ACC112 (cell line): ENCODE measurements around the gene SAP30L.

ENCODE experiments used
- H2AFZ ChIP-seq: fragments of 200-600 bp; sonication (generic); one replicate; pipeline ENCODE4 v1.6.0; 2017; ENCODE audit warnings: antibody characterized with exemption, low read length; ENCODE audit not compliant: unreplicated experiment
- H3K27ac ChIP-seq: fragments of 200-600 bp; sonication (generic); 2 replicates; pipeline ENCODE4 v1.5.1; 2014; ENCODE audit warnings: low read depth, mild to moderate bottlenecking, antibody characterized with exemption, low read length, moderate library complexity
- H3K27me3 ChIP-seq: fragments of 200-600 bp; sonication (generic); 2 replicates; pipeline ENCODE4 v1.6.1; 2014; ENCODE audit warnings: mild to moderate bottlenecking, antibody characterized with exemption, low read length, moderate library complexity, mixed read lengths; ENCODE audit not compliant: insufficient read depth
- H3K36me3 ChIP-seq: fragments of 200-600 bp; sonication (generic); 2 replicates; pipeline ENCODE4 v1.6.1; 2016; ENCODE audit warnings: mild to moderate bottlenecking, antibody characterized with exemption, low read length, moderate library complexity, mixed read lengths; ENCODE audit not compliant: insufficient read depth
- H3K4me1 ChIP-seq: fragments of 200-600 bp; sonication (generic); one replicate; pipeline ENCODE4 v1.6.1; 2016; ENCODE audit warnings: low read length, mixed read lengths; ENCODE audit not compliant: insufficient read depth, unreplicated experiment, control insufficient read depth
- H3K4me3 ChIP-seq: fragments of 200-600 bp; sonication (generic); 2 replicates; pipeline ENCODE4 v1.5.1; 2014; ENCODE audit warnings: mild to moderate bottlenecking, low read depth, low read length
- H3K79me2 ChIP-seq: fragments of 200-600 bp; sonication (generic); one replicate; pipeline ENCODE4 v1.6.0; 2016; ENCODE audit warnings: low read length; ENCODE audit not compliant: control insufficient read depth, unreplicated experiment, insufficient read depth

SAP30L gene

DNA sequence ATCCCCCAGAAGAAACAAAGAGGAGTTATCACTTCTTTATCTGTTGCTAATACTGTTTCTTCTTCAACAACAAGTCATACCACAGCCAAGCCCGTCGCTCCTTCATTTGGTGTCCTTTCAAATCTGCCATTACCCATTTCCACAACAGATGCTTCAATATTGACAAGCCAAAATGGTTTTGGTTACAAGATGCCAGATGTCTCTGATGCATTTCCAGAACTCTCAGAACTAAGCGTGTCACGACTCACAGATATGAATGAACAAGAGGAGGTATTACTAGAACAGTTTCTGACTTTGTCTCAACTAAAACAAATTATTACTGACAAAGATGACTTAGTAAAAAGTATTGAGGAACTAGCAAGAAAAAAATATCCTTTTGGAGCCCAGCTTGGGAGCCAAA lies 48.2 kb downstream of the SAP30L start:
- Histone ChIP-seq H3K4me3 (no peak overlapping the region), H3K4me1 (no peaks in the 10 kb centered on the region), H3K79me2 (no peaks in the 10 kb centered on the region), H2AFZ (no peak overlapping the region), H3K36me3 (no peaks in the 10 kb centered on the region), H3K27ac (no peak overlapping the region), H3K27me3 (peaks cover 84% of the 10 kb centered on the region)

DNA sequence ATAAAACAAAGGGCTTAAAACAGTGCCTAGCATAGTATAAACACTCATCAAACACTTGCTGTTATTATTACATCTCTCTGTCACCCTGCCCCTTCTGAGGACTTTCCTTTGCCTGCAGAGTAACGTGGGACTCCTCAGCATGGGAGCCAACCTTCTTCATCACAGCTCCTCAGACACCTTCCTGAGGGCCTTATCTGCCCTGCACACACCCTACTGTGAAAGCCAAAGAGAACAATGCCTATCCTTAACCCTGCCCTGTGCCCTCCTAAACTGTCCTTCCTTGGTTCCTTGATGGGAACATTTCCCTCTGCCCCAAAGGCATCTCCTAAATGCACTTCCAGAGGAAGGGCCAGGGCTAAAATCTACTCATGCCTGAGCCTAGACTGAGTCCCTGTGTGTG lies 52.8 kb downstream of the SAP30L start:
- H2AFZ ChIP-seq, result no peak overlapping the region
- no peaks in the 10 kb centered on the region for H3K36me3 ChIP-seq
- no peak overlapping the region for H3K4me3 ChIP-seq
- no peaks in the 10 kb centered on the region for H3K79me2 ChIP-seq
- no peak overlapping the region for H3K27ac ChIP-seq
- no peaks in the 10 kb centered on the region for H3K4me1 ChIP-seq
- peaks cover 87% of the 10 kb centered on the region for H3K27me3 ChIP-seq

DNA sequence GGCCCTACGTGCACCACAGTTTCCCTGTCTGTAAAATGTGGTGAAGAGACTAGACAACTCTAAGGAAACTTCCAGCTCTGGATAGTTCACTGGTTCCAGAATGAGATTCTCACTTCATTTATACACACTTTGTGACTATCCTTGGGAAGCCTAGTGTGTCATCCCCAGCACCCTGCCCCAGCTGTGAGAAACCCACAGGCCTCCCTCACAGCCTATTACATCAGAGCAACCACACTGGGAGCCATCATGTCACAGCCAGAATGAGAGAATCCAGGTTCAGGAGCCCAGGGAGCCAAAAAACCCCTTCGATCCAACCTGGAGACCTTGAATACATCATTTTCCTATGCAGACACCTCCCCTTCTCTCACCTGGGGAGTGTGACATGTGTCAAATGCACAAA lies 53.2 kb downstream of the SAP30L start:
- H3K27ac ChIP-seq, result no peak overlapping the region
- H2AFZ ChIP-seq, result no peak overlapping the region
- H3K4me3 ChIP-seq, result no peak overlapping the region
- peaks cover 84% of the 10 kb centered on the region for H3K27me3 ChIP-seq
- no peaks in the 10 kb centered on the region for H3K79me2 ChIP-seq
- no peaks in the 10 kb centered on the region for H3K36me3 ChIP-seq
- no peaks in the 10 kb centered on the region for H3K4me1 ChIP-seq

DNA sequence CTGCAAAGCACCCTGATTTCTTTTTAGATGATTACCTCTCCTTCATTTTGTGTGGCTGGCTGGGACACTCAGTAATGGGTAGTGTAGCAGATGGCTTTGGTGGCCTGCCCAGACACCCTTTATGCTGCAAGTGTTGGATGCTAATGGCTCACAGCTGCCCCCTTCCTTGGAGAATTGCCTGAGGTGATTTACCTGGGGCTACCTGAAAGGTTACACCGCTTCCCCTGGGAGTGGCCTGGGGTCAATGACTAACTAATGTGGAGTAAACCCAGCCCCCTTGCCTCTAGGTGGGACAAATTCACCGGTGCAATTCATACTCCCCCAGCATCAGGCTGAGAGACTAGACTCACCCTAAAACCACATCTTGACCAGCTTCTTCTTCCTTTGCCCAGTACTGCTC lies 55.8 kb downstream of the SAP30L start:
- no peak overlapping the region for H2AFZ ChIP-seq
- no peak overlapping the region for H3K27ac ChIP-seq
- H3K27me3 ChIP-seq, result peaks cover 68% of the 10 kb centered on the region
- no peaks in the 10 kb centered on the region for H3K4me1 ChIP-seq
- no peak overlapping the region for H3K4me3 ChIP-seq
- H3K79me2 ChIP-seq, result no peaks in the 10 kb centered on the region
- no peaks in the 10 kb centered on the region for H3K36me3 ChIP-seq

DNA sequence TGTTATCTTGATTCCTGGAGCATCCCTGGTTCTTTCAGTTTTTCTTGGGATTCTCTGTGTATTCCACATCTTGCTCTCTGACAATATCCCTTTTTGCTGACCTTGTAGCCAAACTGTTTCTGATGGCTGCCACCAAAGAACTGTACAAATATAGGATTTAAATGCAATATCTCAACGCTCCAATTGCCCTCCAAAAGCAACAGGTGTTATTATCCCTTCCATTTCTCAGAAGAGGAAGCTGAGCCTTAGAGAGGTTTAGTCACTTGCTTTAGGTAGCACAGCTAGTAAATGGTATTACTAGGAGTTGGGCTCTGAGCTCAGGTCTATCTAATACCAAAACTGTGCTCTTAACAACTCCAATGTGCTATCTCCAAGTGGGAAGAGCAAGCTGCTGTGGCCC lies 56.4 kb downstream of the SAP30L start:
- Histone ChIP-seq H3K4me3 (no peak overlapping the region), H3K27ac (no peak overlapping the region)

DNA sequence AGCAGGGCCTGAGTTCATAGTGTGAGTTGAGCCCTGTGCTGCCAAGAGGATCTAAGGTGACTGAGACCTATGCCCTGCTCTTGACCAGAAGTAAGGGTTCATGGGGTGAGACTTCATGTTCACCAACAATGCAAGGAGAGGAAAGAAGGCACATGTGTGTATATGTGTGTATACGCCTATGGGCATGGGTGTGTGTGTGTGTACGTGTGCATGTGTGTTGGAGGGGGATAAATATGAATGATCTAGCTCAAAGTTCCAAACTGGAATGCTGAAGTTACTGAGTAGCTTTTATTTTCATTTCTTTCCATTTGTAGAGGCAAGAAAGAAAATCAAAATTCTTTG lies 57.9 kb downstream of the SAP30L start:
- Histone ChIP-seq H3K4me1 (no peaks in the 10 kb centered on the region), H3K4me3 (no peak overlapping the region), H3K79me2 (no peaks in the 10 kb centered on the region)

More for the DNA sequence above, 56.4 kb downstream of the SAP30L start:
- no peaks in the 10 kb centered on the region for H3K36me3 ChIP-seq
- H3K27me3 ChIP-seq, result peaks cover 70% of the 10 kb centered on the region
- H3K4me1 ChIP-seq, result no peaks in the 10 kb centered on the region
- no peak overlapping the region for H2AFZ ChIP-seq
- no peaks in the 10 kb centered on the region for H3K79me2 ChIP-seq

DNA sequence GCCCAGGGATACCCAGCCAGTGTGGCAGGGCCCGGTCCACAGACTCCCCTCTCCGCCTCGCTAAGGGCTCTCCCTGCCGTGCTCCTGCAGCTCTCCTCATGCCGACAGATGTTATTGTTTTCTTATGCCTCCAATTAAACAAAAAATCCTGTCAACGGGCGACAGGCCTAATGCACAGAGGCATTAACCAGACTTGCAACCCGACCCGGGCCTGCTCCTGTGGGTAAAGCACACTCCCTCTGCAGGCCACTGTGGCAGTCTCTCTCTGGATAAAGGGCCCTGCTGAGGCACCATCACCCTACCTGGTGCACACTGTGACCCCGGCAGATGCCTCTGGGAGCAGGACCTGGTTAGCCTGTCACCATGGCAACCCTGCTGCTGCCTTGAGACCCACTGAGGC lies 59.8 kb downstream of the SAP30L start:
- peaks cover 64% of the 10 kb centered on the region for H3K27me3 ChIP-seq
- no peak overlapping the region for H3K4me3 ChIP-seq
- H2AFZ ChIP-seq, result no peak overlapping the region
- no peaks in the 10 kb centered on the region for H3K4me1 ChIP-seq
- no peak overlapping the region for H3K27ac ChIP-seq
- H3K79me2 ChIP-seq, result no peaks in the 10 kb centered on the region
- no peaks in the 10 kb centered on the region for H3K36me3 ChIP-seq

More for the DNA sequence above, 57.9 kb downstream of the SAP30L start:
- no peak overlapping the region for H3K27ac ChIP-seq
- H3K27me3 ChIP-seq, result peaks cover 68% of the 10 kb centered on the region
- H2AFZ ChIP-seq, result no peak overlapping the region
- no peaks in the 10 kb centered on the region for H3K36me3 ChIP-seq

DNA sequence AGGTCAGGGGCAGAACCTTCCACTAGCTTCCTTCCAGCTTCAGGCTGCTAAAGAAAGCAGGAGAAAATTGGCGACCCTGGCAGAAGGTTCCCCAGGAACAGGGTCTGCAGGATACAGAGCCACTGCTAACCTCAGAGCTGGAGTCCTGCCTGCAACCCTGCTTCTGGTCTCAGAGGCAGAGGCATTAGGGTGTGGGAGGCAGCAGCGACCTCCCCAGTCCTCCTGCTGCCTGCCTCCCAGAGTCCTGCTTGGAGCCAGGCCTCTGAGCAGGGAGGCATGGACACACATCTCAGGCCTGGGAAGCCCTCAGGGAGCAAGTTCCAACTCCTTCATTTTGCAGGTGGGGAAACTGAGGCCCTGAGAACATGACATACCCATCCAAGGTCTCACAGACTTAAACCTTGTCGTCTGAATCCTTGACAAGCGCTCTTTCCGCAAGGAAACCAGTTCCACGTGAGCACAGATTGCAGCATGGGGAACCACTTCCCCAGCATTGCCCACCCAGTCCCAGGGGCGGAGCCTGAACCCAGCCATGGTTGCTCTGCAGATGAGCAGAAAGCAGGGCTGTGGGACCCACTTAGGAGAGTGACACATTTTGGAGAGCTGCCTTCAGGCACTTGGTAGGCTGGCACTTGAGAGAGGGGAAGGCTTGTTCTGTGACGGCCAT lies 60.4 kb downstream of the SAP30L start:
- Histone ChIP-seq H3K4me1 (no peaks in the 10 kb centered on the region), H2AFZ (no peak overlapping the region), H3K4me3 (no peak overlapping the region), H3K27me3 (peaks cover 61% of the 10 kb centered on the region), H3K79me2 (no peaks in the 10 kb centered on the region), H3K36me3 (no peaks in the 10 kb centered on the region), H3K27ac (no peak overlapping the region)

DNA sequence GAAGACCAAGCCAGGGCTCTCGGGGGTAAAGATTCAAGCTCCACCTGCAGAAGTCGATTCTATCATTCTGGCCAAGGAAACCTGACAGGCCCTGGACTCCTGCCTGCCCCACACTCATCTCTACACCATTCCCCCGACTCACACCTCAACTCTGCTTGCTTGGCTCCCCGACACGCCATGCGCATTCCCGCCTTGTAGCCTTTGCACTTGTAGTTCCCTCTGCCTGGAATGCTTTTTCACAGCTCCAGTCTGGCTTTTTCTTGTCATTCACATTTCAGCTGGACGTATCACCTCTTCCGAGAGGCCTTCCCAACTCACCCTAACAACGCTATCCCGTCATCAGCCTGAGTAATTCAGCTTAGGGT lies 60.9 kb downstream of the SAP30L start:
- Histone ChIP-seq H3K27ac (no peak overlapping the region), H2AFZ (no peak overlapping the region), H3K4me3 (no peak overlapping the region), H3K4me1 (no peaks in the 10 kb centered on the region), H3K27me3 (peaks cover 61% of the 10 kb centered on the region), H3K79me2 (no peaks in the 10 kb centered on the region), H3K36me3 (no peaks in the 10 kb centered on the region)

DNA sequence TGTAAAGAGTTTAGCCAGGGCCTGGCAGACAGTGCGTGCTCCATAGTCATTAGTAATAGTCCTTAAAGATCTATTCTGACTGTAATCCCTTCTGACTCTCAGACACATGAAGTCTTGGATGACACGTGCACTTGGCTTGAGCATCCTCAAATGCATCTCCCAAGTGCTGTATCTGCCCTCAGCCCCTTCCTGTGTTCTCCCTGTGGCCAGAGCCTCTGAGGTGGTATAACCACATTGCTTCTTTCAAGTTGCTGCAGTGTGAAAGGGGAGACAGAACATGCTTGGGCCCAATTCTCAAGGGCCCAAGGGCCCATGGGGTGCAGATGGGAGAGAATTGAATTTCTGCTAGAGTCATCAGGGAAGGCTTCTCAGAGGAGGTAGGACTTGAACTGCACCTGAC lies 62.3 kb downstream of the SAP30L start:
- no peaks in the 10 kb centered on the region for H3K79me2 ChIP-seq
- no peaks in the 10 kb centered on the region for H3K4me1 ChIP-seq
- no peaks in the 10 kb centered on the region for H3K36me3 ChIP-seq
- H3K27ac ChIP-seq, result no peak overlapping the region
- H2AFZ ChIP-seq, result no peak overlapping the region
- no peak overlapping the region for H3K4me3 ChIP-seq
- H3K27me3 ChIP-seq, result peaks cover 59% of the 10 kb centered on the region

DNA sequence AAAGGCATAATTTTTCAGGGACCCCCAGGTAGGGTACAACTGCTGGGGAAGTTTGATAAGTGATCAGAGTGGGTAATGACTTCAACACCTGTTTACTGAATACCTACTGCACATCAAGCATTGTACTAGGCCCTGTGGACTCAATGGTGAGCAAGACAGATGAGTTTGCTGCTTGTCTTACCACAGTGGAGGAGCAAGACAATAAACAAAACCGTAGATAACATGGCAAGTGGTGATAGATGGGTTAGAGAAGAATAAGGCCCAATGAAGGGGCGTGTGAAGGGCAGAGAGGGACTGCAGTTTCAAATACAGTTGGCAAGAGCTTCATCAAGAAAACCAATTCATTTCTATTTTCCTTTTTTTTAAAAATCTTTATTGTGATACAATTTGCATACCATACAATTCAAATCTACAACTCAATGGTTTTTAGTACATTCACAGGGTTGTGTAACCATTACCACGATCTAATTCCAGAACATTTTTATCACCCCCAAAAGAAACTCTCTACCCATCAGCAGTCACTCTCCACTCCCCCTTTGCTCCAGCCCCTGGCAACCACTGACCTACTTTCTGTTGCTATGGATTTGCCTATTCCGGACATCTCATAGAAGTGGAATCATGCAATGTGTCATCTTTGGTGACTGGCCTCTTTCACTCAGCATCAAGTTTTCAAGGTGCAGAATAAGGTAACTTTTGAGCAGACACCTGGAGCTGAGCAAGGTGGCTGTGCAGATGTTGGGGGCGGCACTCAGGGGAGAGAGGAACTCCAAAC lies 64.2 kb downstream of the SAP30L start:
- peaks cover 69% of the 10 kb centered on the region for H3K27me3 ChIP-seq
- no peak overlapping the region for H3K27ac ChIP-seq
- no peak overlapping the region for H3K4me3 ChIP-seq
- no peak overlapping the region for H2AFZ ChIP-seq
- H3K36me3 ChIP-seq, result no peaks in the 10 kb centered on the region
- H3K4me1 ChIP-seq, result no peaks in the 10 kb centered on the region
- H3K79me2 ChIP-seq, result no peaks in the 10 kb centered on the region
